GM18505 (cell line): Measurements from ENCODE around the gene RAB28.
A peak's percentile ranks its signal among the peaks of the same experiment; 100 is the strongest.
"Not testable (repeated sequence)": the region's sequence is repeated elsewhere in the genome, so short reads cannot be mapped to it uniquely, and the experiment has no call there.

Experiments used
- ATAC-seq: cut with Tn5 transposase; IDR thresholded peaks from one replicate; pipeline ENCODE4 v1.9.1; 2021; ENCODE audit not compliant: unreplicated experiment
- POLR2A ChIP-seq: IDR thresholded peaks from 4 replicates; pipeline ENCODE4 v1.6.1; 2011; ENCODE audit warnings: borderline replicate concordance; ENCODE audit not compliant: insufficient read depth, insufficient read length; ENCODE audit errors: extremely low read depth

The RAB28 gene

DNA sequence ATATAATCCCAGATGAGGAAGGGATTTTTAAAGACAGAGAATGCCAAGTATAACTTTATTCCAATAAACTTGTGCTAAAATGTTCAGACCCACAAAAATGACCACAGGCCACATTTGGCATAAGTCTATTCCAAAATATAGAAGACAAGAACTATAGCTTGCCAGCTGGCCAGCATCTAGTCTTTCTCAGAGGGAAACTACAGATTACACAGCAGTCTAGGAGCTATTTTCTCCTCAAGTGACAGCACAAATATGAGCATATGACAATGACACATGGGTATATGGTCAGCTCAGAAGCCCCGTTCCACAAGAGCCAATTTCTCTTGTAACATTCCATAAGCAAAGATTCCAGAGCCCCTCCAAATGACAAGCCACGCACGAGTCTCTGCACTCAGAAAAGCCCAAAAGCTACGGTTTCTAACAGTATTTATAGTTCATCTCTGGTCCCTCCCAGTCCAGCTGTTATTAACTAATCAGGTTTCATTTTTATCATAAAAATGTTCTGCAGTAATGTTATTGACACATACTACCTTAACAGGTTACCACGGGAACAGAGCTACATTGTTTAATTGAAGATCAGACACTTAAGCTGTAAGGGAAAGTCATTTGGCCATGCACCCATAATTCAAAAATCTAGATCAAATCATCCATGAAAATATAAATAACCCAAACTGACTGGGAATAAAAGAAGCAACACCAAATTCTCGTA is 70.3 kb downstream of the RAB28 start:
- no peak for ATAC-seq
- TF ChIP-seq POLR2A, result no peak

- ATAC-seq, result no peak
- TF ChIP-seq POLR2A, result no peak
Observed at GRCh38 chr4:13411942-13412341, 72.2 kb downstream of the RAB28 start.

GRCh38 chr4:13409324-13409723 is 74.8 kb downstream of the RAB28 start:
- no peak for ATAC-seq
- TF ChIP-seq POLR2A, result no peak

DNA sequence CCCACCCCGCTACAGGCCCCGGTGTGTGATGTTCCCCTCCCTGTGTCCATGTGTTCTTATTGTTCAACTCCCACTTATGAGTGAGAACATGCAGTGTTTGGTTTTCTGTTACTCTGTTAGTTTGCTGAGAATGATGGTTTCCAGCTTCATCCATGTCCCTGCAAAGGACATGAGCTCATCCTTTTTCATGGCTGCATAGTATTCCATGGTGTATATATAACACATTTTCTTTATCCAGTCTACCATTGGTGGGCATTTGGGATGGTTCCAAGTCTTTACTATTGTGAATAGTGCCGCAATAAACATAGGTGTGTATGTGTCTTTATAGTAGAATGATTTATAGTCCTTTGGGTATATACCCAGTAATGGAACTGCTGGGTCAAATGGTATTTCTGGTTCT is 78.0 kb downstream of the RAB28 start:
- not testable (repeated sequence) for ATAC-seq

- ATAC-seq, result no peak
- TF ChIP-seq POLR2A, result no peak
Observed at GRCh38 chr4:13403833-13404232, 80.3 kb downstream of the RAB28 start.

GRCh38 chr4:13403326-13403725 is 80.8 kb downstream of the RAB28 start:
- ATAC-seq, result no peak
- no peak for TF ChIP-seq POLR2A

DNA sequence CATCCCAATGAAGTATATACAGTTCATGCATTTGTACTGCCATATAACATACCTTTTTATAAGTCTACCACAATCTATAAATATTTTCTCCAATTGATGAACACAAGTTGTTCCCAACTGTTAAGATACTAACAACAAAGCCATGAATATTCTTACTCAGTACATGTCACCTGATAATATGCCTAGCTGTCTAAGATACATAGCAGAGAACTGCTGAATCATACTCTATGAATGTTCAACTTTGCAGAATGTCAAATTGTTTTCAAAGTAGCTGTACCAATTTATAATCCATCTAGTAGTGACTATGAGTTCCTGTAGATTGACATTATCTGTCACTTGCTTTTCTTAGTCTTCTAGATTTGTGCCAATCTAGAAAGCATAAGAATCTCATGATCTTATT is 84.9 kb downstream of the RAB28 start:
- ATAC-seq, result no peak
- no peak for TF ChIP-seq POLR2A

- no peak for TF ChIP-seq POLR2A
- no peak for ATAC-seq
Observed at GRCh38 chr4:13396161-13396560, 88.0 kb downstream of the RAB28 start.

- not testable (repeated sequence) for ATAC-seq
Observed at GRCh38 chr4:13389901-13390300, 94.2 kb downstream of the RAB28 start.

DNA sequence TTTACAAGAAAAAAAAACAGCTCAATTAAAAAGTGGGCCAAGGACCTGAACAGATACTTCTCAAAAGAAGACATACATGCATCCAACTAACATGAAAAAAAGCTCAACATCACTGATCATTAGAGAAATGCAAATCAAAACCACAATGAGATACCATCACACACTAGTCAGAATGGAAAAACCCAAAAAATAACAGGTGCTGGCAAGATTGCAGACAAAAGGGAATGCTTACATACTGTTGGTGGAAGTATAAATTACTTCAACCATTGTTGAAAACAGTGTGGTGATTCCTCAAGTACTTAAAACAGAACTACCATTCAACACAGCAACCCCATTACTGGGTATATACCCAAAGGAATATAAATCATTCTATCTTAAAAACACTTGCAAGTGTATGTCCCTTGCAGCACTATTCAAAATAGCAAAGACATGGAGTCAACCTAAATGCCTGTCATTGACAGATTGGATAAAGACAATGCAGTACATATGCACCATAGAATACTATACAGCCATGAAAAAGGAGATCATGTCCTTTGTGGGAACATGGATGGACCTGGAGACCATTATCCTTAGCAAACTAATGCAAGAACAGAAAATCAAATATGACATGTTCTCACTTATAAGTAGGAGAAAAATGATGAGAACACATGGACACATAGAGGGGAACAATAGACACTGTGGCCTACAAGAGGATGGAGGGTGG is 97.6 kb downstream of the RAB28 start:
- ATAC-seq, result peak; percentile 79

DNA sequence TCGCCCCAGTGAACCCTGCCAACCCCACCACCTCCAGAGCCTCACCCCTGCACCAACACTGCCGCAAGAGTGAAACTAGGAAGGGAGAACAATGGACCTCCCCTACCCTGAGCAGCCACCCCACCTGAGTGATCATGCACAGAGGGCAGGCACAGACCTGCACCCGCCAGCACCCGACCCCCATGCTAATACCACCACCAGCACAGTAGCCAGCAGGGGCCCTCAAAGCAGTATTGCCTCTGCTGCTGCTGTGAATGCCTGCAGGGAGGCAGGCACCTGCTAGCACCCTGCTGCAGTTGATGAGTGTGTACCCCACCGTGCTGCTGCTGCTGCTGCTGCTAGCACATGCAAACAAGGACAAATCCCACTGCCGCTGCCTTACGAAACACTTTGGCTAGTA is 100.1 kb downstream of the RAB28 start:
- TF ChIP-seq POLR2A, result no peak
- no peak for ATAC-seq

More for the DNA sequence above, 97.6 kb downstream of the RAB28 start:
- no peak for TF ChIP-seq POLR2A

GRCh38 chr4:13378973-13379759 is 105.0 kb downstream of the RAB28 start:
- no peak for TF ChIP-seq POLR2A
- ATAC-seq, result peak; percentile 94

GRCh38 chr4:13371048-13371447 is 113.1 kb downstream of the RAB28 start:
- TF ChIP-seq POLR2A, result no peak
- ATAC-seq, result no peak

- ATAC-seq, result no peak
- no peak for TF ChIP-seq POLR2A
Observed at GRCh38 chr4:13368217-13368616, 115.9 kb downstream of the RAB28 start.
